Ectodermal cell (in vitro differentiated cells): ENCODE results near the gene CDKAL1.

Experiments
- H3K27ac ChIP-seq: 2 replicates; pipeline ENCODE4 v1.7.0; 2013; ENCODE audit warnings: mild to moderate bottlenecking, low read depth, low read length; ENCODE audit not compliant: insufficient read depth, poor library complexity, severe bottlenecking
- H3K27me3 ChIP-seq: 2 replicates; pipeline ENCODE4 v1.7.0; 2013; ENCODE audit warnings: mild to moderate bottlenecking, low read length; ENCODE audit not compliant: insufficient read depth, control insufficient read depth, poor library complexity, severe bottlenecking
- H3K36me3 ChIP-seq: one replicate; pipeline ENCODE4 v1.7.0; 2013; ENCODE audit warnings: low read length; ENCODE audit not compliant: control insufficient read depth, insufficient read depth
- H3K4me1 ChIP-seq: one replicate; pipeline ENCODE4 v1.7.0; 2013; ENCODE audit warnings: low read length; ENCODE audit not compliant: control insufficient read depth, insufficient read depth
- H3K4me3 ChIP-seq: 2 replicates; pipeline ENCODE4 v1.7.0; 2013; ENCODE audit warnings: low read depth, low read length, control low read depth; ENCODE audit not compliant: insufficient read depth
- H3K9me3 ChIP-seq: 2 replicates; pipeline ENCODE4 v1.7.0; 2013; ENCODE audit warnings: mild to moderate bottlenecking, low read length, moderate library complexity; ENCODE audit not compliant: control insufficient read depth
- WGBS, 2 experiments: methylation state at CpG; one replicate each; pipeline ENCODE4 v1.1.7; 2013; ENCODE audit warnings: missing lambda C conversion rate in 2 of 2; 5-methylcytosine and 5-hydroxymethylcytosine counted together

CDKAL1 gene

GRCh38 chr6:20665290-20665689 is 131.0 kb downstream of the CDKAL1 start:
- no peak overlapping the region for H3K4me3 ChIP-seq
- no peaks in the 10 kb centered on the region for H3K9me3 ChIP-seq
- no peaks in the 10 kb centered on the region for H3K36me3 ChIP-seq
- no peaks in the 10 kb centered on the region for H3K27me3 ChIP-seq
- WGBS, 2 experiments = 100% methylated on average over 1 of the region's 2 CpGs; no CpG with 5 or more reads in 1 of the 2 experiments
- H3K27ac ChIP-seq = no peak overlapping the region
- no peaks in the 10 kb centered on the region for H3K4me1 ChIP-seq

- 94 to 96% methylated on average over 5 of the region's 6 CpGs for WGBS, 2 experiments
- Histone ChIP-seq H3K4me3 (no peak overlapping the region), H3K9me3 (no peaks in the 10 kb centered on the region), H3K27me3 (no peaks in the 10 kb centered on the region), H3K4me1 (no peaks in the 10 kb centered on the region), H3K36me3 (no peaks in the 10 kb centered on the region), H3K27ac (no peak overlapping the region)
Observed at GRCh38 chr6:20669571-20670314, 135.5 kb downstream of the CDKAL1 start.

- H3K27me3 ChIP-seq = no peaks in the 10 kb centered on the region
- no peak overlapping the region for H3K4me3 ChIP-seq
- no peak overlapping the region for H3K27ac ChIP-seq
- no peaks in the 10 kb centered on the region for H3K36me3 ChIP-seq
- no peaks in the 10 kb centered on the region for H3K9me3 ChIP-seq
- H3K4me1 ChIP-seq = no peaks in the 10 kb centered on the region
- WGBS, 2 experiments = 86 to 100% methylated on average over 1 of the region's 2 CpGs
Observed at GRCh38 chr6:20670750-20671149, 136.5 kb downstream of the CDKAL1 start.

- H3K4me1 ChIP-seq = no peaks in the 10 kb centered on the region
- H3K27me3 ChIP-seq = no peaks in the 10 kb centered on the region
- H3K36me3 ChIP-seq = no peaks in the 10 kb centered on the region
- WGBS, 2 experiments = 90 to 92% methylated on average over 2 of the region's 2 CpGs
- H3K4me3 ChIP-seq = no peak overlapping the region
- H3K27ac ChIP-seq = no peak overlapping the region
- no peaks in the 10 kb centered on the region for H3K9me3 ChIP-seq
Observed at GRCh38 chr6:20672038-20672437, 137.8 kb downstream of the CDKAL1 start.

GRCh38 chr6:20673458-20673857 is 139.2 kb downstream of the CDKAL1 start:
- 95 to 96% methylated on average over 4 of the region's 4 CpGs for WGBS, 2 experiments
- no peaks in the 10 kb centered on the region for H3K36me3 ChIP-seq
- no peaks in the 10 kb centered on the region for H3K27me3 ChIP-seq
- no peaks in the 10 kb centered on the region for H3K9me3 ChIP-seq
- no peak overlapping the region for H3K27ac ChIP-seq
- no peak overlapping the region for H3K4me3 ChIP-seq
- no peaks in the 10 kb centered on the region for H3K4me1 ChIP-seq

GRCh38 chr6:20674664-20675063 is 140.4 kb downstream of the CDKAL1 start:
- Histone ChIP-seq H3K4me1 (no peaks in the 10 kb centered on the region), H3K9me3 (no peaks in the 10 kb centered on the region), H3K27me3 (no peaks in the 10 kb centered on the region), H3K36me3 (no peaks in the 10 kb centered on the region), H3K4me3 (no peak overlapping the region), H3K27ac (no peak overlapping the region)
- 83% methylated on average over 1 of the region's 1 CpG; no CpG with 5 or more reads in 1 of the 2 experiments for WGBS, 2 experiments

- H3K27me3 ChIP-seq = no peaks in the 10 kb centered on the region
- WGBS, 2 experiments = 96 to 98% methylated on average over 2 of the region's 2 CpGs
- H3K4me3 ChIP-seq = no peak overlapping the region
- H3K27ac ChIP-seq = no peak overlapping the region
- H3K4me1 ChIP-seq = no peaks in the 10 kb centered on the region
- H3K36me3 ChIP-seq = no peaks in the 10 kb centered on the region
- H3K9me3 ChIP-seq = no peaks in the 10 kb centered on the region
Observed at GRCh38 chr6:20678831-20679352, 144.6 kb downstream of the CDKAL1 start.

GRCh38 chr6:20680697-20681165 is 146.5 kb downstream of the CDKAL1 start:
- 97% methylated on average over 3 to 4 of the region's 4 CpGs for WGBS, 2 experiments
- no peak overlapping the region for H3K27ac ChIP-seq
- no peaks in the 10 kb centered on the region for H3K27me3 ChIP-seq
- no peak overlapping the region for H3K4me3 ChIP-seq
- no peaks in the 10 kb centered on the region for H3K4me1 ChIP-seq
- no peaks in the 10 kb centered on the region for H3K36me3 ChIP-seq
- no peaks in the 10 kb centered on the region for H3K9me3 ChIP-seq

- Histone ChIP-seq H3K4me1 (no peaks in the 10 kb centered on the region), H3K4me3 (no peak overlapping the region), H3K36me3 (no peaks in the 10 kb centered on the region), H3K27ac (no peak overlapping the region), H3K27me3 (no peaks in the 10 kb centered on the region), H3K9me3 (no peaks in the 10 kb centered on the region)
Observed at GRCh38 chr6:20681243-20681684, 147.0 kb downstream of the CDKAL1 start.

- Histone ChIP-seq H3K9me3 (no peaks in the 10 kb centered on the region), H3K27me3 (no peaks in the 10 kb centered on the region), H3K4me1 (no peaks in the 10 kb centered on the region), H3K27ac (no peak overlapping the region), H3K4me3 (no peak overlapping the region), H3K36me3 (no peaks in the 10 kb centered on the region)
- WGBS, 2 experiments = 93 to 94% methylated on average over 3 of the region's 3 CpGs
Observed at GRCh38 chr6:20684474-20684873, 150.2 kb downstream of the CDKAL1 start.
